Erythroblast (primary cell): Measurements from ENCODE around the gene INPP4A.
A peak's percentile ranks its signal among the peaks of the same experiment; 100 is the strongest.

Experiments used
- DNase-seq, 2 experiments: peaks; one replicate each; lab custom pipeline; 2025; lab: John Stamatoyannopoulos, UW
- GATA1 ChIP-seq: IDR thresholded peaks from 2 replicates; pipeline ENCODE4 v1.6.1; 2011; ENCODE audit warnings: low read depth, mild to moderate bottlenecking, control low read depth, low read length, moderate library complexity
- POLR2A ChIP-seq: IDR thresholded peaks from 2 replicates; pipeline ENCODE4 v1.6.1; 2011; ENCODE audit warnings: mild to moderate bottlenecking, low read length

Gene INPP4A

GRCh38 chr2:98608962-98609604 is 164.4 kb downstream of the INPP4A start:
- TF ChIP-seq GATA1 (no peak), POLR2A (no peak)
- peak; percentile 59 to 73 for DNase-seq

- no peak for TF ChIP-seq GATA1
- TF ChIP-seq POLR2A, result no peak
- DNase-seq, result no peak
These were observed 169.5 kb downstream of the INPP4A start for GRCh38 chr2:98614024-98614739.

GRCh38 chr2:98615481-98615880 is 170.8 kb downstream of the INPP4A start:
- TF ChIP-seq GATA1 (no peak), POLR2A (no peak)
- DNase-seq, result peak in 1 of 2 experiments; percentile 5

GRCh38 chr2:98617149-98617548 is 172.5 kb downstream of the INPP4A start:
- no peak for DNase-seq
- TF ChIP-seq POLR2A (no peak), GATA1 (no peak)

- TF ChIP-seq POLR2A, result no peak
- TF ChIP-seq GATA1, result no peak
- DNase-seq, result no peak
These were observed 179.0 kb downstream of the INPP4A start for GRCh38 chr2:98623657-98624056.

- no peak for DNase-seq
- TF ChIP-seq GATA1, result no peak
- TF ChIP-seq POLR2A, result no peak
These were observed 187.7 kb downstream of the INPP4A start for GRCh38 chr2:98632351-98632750.

GRCh38 chr2:98634406-98635092 is 189.9 kb downstream of the INPP4A start:
- TF ChIP-seq POLR2A (no peak), GATA1 (no peak)

GRCh38 chr2:98637401-98638147 is 192.9 kb downstream of the INPP4A start:
- no peak for DNase-seq
- no peak for TF ChIP-seq POLR2A
- no peak for TF ChIP-seq GATA1

More at GRCh38 chr2:98634406-98635092, 189.9 kb downstream of the INPP4A start:
- DNase-seq, result peak; percentile 21 to 46

GRCh38 chr2:98643496-98644100 is 198.9 kb downstream of the INPP4A start:
- no peak for DNase-seq
- no peak for TF ChIP-seq GATA1
- TF ChIP-seq POLR2A, result no peak
